Rectal smooth muscle tissue (tissue), 1 donor: ENCODE measurements around the gene ZNF180.
"Not testable (repeated sequence)": the region's sequence is repeated elsewhere in the genome, so short reads cannot be mapped to it uniquely, and the experiment has no call there.

Experiments used
- H3K27ac ChIP-seq: one replicate; pipeline ENCODE4 v1.7.0; 2013; ENCODE audit warnings: low read depth, low read length, inconsistent platforms
- H3K27me3 ChIP-seq: one replicate; pipeline ENCODE4 v1.7.0; 2013; ENCODE audit warnings: low read length; ENCODE audit not compliant: control insufficient read depth, insufficient read depth
- H3K36me3 ChIP-seq: one replicate; pipeline ENCODE4 v1.7.0; 2013; ENCODE audit warnings: low read length; ENCODE audit not compliant: control insufficient read depth, insufficient read depth
- H3K4me1 ChIP-seq: one replicate; pipeline ENCODE4 v1.7.0; 2013; ENCODE audit warnings: low read length; ENCODE audit not compliant: control insufficient read depth, insufficient read depth
- H3K4me3 ChIP-seq: one replicate; pipeline ENCODE4 v1.7.0; 2013; ENCODE audit warnings: low read length
- H3K9ac ChIP-seq: one replicate; pipeline ENCODE4 v1.7.0; 2013; ENCODE audit warnings: low read length

The ZNF180 gene

DNA sequence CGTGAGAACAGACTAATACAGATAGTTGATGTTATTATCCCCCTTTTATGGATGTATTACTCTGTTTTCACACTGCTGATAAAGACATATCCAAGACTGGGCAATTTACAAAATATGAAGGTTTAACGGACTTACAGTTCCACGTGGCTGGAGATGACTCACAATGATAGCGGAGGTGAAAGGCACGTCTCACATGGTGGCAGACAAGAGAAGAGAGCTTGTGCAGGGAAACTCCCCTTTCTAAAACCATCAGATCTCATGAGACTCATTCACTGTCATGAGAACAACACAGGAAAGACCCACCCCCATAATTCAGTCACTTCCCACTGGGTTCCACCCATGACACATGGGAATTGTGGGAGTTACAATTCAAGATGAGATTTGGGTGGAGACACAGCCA, 31.6 kb downstream of the ZNF180 start:
- H3K4me1 ChIP-seq, H3K36me3 ChIP-seq, H3K27me3 ChIP-seq, H3K27ac ChIP-seq, H3K4me3 ChIP-seq, H3K9ac ChIP-seq: not testable (repeated sequence)

DNA sequence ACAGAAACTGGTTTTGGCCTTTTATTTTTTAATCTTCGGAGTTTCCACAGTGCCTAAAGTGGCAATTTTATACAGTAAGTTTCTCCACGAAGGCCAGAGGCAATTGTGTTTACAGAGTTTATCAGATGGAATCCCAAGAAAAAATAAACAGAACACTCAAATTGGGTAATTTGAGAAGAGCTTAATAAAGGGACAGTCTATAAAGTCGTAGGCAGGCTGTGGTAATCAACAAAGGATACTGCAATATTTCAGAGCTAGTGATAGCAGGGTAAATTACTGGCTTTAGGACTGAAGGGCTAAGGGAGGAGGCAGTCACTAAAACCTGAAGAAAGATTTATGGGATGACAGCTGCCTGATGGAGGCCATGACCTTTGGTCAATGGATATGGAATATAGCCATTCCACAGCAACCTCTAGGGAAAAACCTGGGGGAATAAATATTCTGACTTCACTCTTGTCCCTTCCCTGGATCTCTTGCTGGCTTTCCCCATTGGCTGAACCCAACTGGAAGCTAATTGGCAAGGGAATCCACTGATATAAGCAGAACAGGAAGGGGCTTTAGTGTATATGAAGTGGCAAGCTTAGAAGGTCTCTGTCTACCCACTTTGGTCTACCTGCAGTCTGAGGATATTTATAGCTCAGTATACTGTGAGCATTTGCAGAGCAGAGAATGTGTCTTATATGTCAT, 37.6 kb downstream of the ZNF180 start:
- H3K4me1 ChIP-seq, H3K27ac ChIP-seq, H3K36me3 ChIP-seq, H3K4me3 ChIP-seq, H3K9ac ChIP-seq, H3K27me3 ChIP-seq: not testable (repeated sequence)

GRCh38 chr19:44456016-44456415, 44.3 kb downstream of the ZNF180 start:
- not testable (repeated sequence) for H3K9ac ChIP-seq, H3K27me3 ChIP-seq, H3K4me1 ChIP-seq, H3K27ac ChIP-seq, H3K36me3 ChIP-seq, H3K4me3 ChIP-seq

DNA sequence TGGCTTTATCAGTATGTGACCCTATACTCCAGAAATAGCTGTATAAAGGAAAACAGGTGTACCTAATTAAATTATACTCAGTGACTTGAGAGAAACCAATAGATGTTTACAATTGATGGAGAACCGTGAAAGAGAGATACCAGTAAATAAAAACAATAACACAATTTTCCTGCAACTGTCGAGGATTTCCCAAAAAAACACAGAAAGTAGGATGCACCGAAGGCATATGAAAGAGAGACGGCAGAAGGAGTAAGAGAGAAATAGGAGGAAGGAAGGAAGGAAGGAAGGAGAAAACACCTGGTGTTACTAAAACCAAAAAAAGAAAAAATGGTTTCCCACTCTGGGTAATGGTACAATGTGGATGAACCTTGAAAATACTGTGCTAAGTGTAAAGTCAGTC, 45.2 kb downstream of the ZNF180 start:
- Histone ChIP-seq H3K9ac (no peak overlapping the region), H3K36me3 (no peaks in the 10 kb centered on the region), H3K4me1 (no peaks in the 10 kb centered on the region), H3K4me3 (no peak overlapping the region), H3K27ac (no peak overlapping the region), H3K27me3 (no peaks in the 10 kb centered on the region)

- Histone ChIP-seq H3K36me3 (no peaks in the 10 kb centered on the region), H3K27me3 (no peaks in the 10 kb centered on the region), H3K4me1 (peaks cover 4% of the 10 kb centered on the region), H3K4me3 (no peak overlapping the region), H3K27ac (no peak overlapping the region), H3K9ac (no peak overlapping the region)
Observed at GRCh38 chr19:44452367-44452766, 48.0 kb downstream of the ZNF180 start.

DNA sequence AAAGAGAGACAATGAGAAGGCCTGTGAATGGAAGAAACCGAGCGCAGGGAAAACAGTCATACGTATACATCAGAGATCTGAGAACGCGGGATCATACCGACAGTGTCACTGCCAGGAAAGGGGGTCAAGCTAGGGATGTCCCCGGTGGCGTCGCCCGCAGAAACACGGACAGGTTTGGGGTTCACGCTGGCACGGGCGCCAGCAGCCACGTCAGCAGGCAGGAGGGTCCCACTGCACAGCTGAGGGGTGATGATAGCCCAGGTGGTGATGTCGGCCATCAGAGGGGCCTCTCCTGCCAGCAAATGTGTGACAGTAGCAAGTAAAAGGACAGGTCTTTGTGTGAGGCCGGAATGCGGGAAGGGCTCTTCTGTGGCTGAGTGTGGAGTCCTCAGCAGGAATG, 48.6 kb downstream of the ZNF180 start:
- Histone ChIP-seq H3K9ac (no peak overlapping the region), H3K27ac (no peak overlapping the region), H3K4me3 (no peak overlapping the region), H3K27me3 (no peaks in the 10 kb centered on the region), H3K4me1 (peaks cover 4% of the 10 kb centered on the region), H3K36me3 (no peaks in the 10 kb centered on the region)

DNA sequence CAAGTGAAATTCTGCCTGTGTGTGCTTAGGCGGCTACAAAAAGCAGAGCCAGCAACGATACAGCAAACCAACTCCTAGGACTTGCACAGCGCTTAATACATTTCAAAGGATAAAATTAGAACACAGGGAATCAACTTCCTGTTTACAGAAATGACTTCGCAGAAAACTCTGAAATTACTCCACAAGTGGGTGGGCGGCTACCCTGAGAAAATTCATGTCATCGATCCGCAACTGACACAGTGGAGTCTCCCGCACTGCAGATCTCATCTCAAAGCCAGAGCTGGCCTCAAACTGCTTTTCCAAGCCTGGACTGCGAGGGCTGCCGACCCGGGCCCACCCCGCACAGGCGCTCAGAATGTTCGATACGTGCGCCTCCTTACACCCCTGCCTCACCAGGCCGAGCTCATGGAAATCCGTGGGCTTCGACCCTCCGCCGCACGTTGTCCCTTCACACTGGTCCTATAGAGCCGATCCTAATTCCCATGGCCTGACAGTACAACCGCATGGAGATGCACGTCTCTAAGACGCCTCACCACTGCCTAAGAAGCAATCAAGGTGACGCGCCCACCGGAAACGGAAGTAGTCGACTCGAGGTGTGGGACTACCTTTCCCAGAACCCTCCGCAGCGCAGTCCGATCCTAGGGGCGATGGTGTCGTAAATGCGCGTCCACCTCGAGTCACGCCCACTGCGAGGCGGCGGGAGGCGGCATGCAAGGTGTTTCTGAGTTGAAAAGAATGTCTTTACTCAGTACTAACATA, 52.2 kb downstream of the ZNF180 start, which contains the start of gene ZNF229:
ZNF229 (minus strand) TSS at position 557 of the 759 bp plus-strand sequence. CDS start 5,625 bp downstream, outside the sequence.
- Histone ChIP-seq H3K27ac (peak within 1 kb of the TSS; percentile 24), H3K4me1 (peaks cover 4% of the 10 kb centered on the region), H3K36me3 (peaks cover 2% of the 10 kb centered on the region), H3K9ac (peak within 1 kb of the TSS; percentile 32), H3K4me3 (peak within 1 kb of the TSS; percentile 93), H3K27me3 (no peaks in the 10 kb centered on the region)

DNA sequence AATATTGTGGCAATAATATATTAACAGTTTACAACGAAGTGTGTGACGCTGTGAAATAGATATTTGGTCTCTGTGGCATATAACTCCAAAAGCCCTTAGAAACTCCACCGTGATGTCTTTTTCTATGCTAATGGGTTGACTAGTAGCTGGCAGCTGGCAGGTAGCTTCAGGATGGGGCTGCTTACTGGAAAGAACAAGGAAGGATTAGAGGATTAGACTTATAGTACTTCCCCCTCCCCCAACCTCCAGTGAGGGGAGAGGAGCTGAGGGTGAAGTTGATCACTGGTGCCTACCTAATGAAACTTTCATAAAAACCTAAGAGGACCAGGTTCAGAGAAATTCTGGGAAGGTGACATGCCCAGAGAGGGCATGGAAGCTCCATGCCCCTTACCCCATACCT, 61.9 kb downstream of the ZNF180 start:
- Histone ChIP-seq H3K9ac (no peak overlapping the region), H3K27me3 (no peaks in the 10 kb centered on the region), H3K4me3 (no peak overlapping the region), H3K27ac (no peak overlapping the region), H3K36me3 (peaks cover 3% of the 10 kb centered on the region), H3K4me1 (no peaks in the 10 kb centered on the region)

GRCh38 chr19:44435441-44435840, 64.9 kb downstream of the ZNF180 start:
- Histone ChIP-seq H3K36me3 (peaks cover 7% of the 10 kb centered on the region), H3K4me3 (no peak overlapping the region), H3K9ac (no peak overlapping the region), H3K4me1 (no peaks in the 10 kb centered on the region), H3K27me3 (no peaks in the 10 kb centered on the region), H3K27ac (no peak overlapping the region)

GRCh38 chr19:44430956-44431355, 69.4 kb downstream of the ZNF180 start:
- no peaks in the 10 kb centered on the region for H3K4me1 ChIP-seq
- peaks cover 9% of the 10 kb centered on the region for H3K36me3 ChIP-seq
- H3K27ac ChIP-seq: no peak overlapping the region
- H3K9ac ChIP-seq: no peak overlapping the region
- H3K27me3 ChIP-seq: no peaks in the 10 kb centered on the region
- H3K4me3 ChIP-seq: no peak overlapping the region
